RWPE2 (cell line): Measurements from ENCODE around the gene HYOU1.
A peak's percentile ranks its signal among the peaks of the same experiment; 100 is the strongest.
"Not testable (repeated sequence)": the region's sequence is repeated elsewhere in the genome, so short reads cannot be mapped to it uniquely, and the experiment has no call there.

Experiments
- ATAC-seq: fragments of 200-7000 bp; cut with Tn5 transposase; 3 replicates; pipeline ENCODE4 v1.9.1; 2021; ENCODE audit warnings: low read depth
- DNase-seq: peaks from one replicate; pipeline ENCODE4 v3.0.0-alpha.2; 2020; ENCODE audit warnings: low spot score
- H3K27ac ChIP-seq: fragments of 450-650 bp; 2 replicates; pipeline ENCODE4 v1.5.1; 2017; ENCODE audit warnings: mild to moderate bottlenecking; ENCODE audit not compliant: poor library complexity, severe bottlenecking
- H3K27me3 ChIP-seq: fragments of 250-450 bp; sonication (Bioruptor Pico); 2 replicates; pipeline ENCODE4 v1.5.1; 2021; ENCODE audit warnings: mild to moderate bottlenecking, moderate library complexity; ENCODE audit not compliant: insufficient read depth, poor library complexity, severe bottlenecking
- H3K36me3 ChIP-seq: fragments of 250-450 bp; sonication (Bioruptor Pico); 2 replicates; pipeline ENCODE4 v1.5.1; 2020; ENCODE audit warnings: low read depth, mild to moderate bottlenecking, moderate library complexity
- H3K4me1 ChIP-seq: fragments of 250-450 bp; sonication (Bioruptor Pico); 2 replicates; pipeline ENCODE4 v1.5.1; 2021; ENCODE audit warnings: mild to moderate bottlenecking, moderate library complexity; ENCODE audit not compliant: insufficient read depth, poor library complexity, severe bottlenecking
- H3K4me3 ChIP-seq: fragments of 250-450 bp; sonication (Bioruptor Pico); 2 replicates; pipeline ENCODE4 v1.5.1; 2021; ENCODE audit warnings: mild to moderate bottlenecking, moderate library complexity; ENCODE audit not compliant: severe bottlenecking
- H3K9me3 ChIP-seq: fragments of 250-450 bp; sonication (Bioruptor Pico); 2 replicates; pipeline ENCODE4 v1.5.1; 2021; ENCODE audit warnings: mild to moderate bottlenecking, moderate library complexity; ENCODE audit not compliant: severe bottlenecking
- TF ChIP-seq, protein P1 (sequence below): fragments of 450-650 bp; IDR thresholded peaks from one replicate; pipeline ENCODE4 v1.5.1; 2017; ENCODE audit warnings: mild to moderate bottlenecking, moderate library complexity; ENCODE audit not compliant: poor library complexity, severe bottlenecking

The HYOU1 gene

DNA sequence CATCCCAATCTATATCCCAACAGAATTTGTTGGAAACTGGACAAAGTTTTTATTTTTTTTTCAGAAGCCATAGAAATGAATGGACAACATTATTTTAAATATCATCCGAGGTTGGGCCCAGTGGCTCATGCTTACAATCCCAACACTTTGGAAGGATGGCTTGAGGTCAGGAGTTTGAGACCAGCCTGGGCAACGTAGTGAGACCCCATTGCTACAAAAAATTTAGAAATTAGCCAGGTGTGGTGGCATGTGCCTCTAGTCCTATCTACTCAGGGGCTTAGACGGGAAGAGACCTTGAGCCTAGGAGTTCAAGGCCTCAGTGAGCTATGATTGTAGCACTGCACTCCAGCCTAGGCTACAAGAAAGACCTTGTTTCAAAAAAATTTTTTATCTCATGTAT lies 22.2 kb downstream of the HYOU1 start:
- H3K27ac ChIP-seq = no peak overlapping the region
- peaks cover 2% of the 10 kb centered on the region for H3K4me1 ChIP-seq
- H3K27me3 ChIP-seq = no peaks in the 10 kb centered on the region
- no peaks in the 10 kb centered on the region for H3K9me3 ChIP-seq
- H3K4me3 ChIP-seq = no peak overlapping the region
- no peaks in the 10 kb centered on the region for H3K36me3 ChIP-seq
- ATAC-seq (no peak), DNase-seq (no peak)
- TF ChIP-seq, protein P1, sequence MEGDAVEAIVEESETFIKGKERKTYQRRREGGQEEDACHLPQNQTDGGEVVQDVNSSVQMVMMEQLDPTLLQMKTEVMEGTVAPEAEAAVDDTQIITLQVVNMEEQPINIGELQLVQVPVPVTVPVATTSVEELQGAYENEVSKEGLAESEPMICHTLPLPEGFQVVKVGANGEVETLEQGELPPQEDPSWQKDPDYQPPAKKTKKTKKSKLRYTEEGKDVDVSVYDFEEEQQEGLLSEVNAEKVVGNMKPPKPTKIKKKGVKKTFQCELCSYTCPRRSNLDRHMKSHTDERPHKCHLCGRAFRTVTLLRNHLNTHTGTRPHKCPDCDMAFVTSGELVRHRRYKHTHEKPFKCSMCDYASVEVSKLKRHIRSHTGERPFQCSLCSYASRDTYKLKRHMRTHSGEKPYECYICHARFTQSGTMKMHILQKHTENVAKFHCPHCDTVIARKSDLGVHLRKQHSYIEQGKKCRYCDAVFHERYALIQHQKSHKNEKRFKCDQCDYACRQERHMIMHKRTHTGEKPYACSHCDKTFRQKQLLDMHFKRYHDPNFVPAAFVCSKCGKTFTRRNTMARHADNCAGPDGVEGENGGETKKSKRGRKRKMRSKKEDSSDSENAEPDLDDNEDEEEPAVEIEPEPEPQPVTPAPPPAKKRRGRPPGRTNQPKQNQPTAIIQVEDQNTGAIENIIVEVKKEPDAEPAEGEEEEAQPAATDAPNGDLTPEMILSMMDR = no peak

DNA sequence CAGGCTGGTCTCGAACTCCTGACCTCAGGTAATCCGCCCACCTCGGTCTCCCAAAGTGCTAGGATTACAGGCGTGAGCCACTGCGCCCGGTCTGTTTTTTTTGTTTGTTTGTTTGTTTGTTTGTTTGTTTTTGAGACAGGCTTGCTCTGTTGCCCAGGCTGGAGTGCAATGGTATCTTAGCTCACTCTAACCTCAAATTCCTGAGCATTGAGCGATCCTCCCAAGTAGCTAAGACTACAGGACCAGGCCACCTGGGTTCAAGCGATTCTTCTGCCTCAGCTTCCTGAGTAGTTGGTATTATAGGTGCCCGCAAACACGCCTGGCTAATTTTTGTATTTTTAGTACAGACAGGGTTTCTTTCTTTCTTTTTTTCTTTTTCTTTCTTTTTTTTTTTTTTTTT lies 23.6 kb downstream of the HYOU1 start:
- H3K9me3 ChIP-seq, H3K4me1 ChIP-seq, H3K27ac ChIP-seq, H3K4me3 ChIP-seq, ATAC-seq, DNase-seq, H3K27me3 ChIP-seq, H3K36me3 ChIP-seq: not testable (repeated sequence)

DNA sequence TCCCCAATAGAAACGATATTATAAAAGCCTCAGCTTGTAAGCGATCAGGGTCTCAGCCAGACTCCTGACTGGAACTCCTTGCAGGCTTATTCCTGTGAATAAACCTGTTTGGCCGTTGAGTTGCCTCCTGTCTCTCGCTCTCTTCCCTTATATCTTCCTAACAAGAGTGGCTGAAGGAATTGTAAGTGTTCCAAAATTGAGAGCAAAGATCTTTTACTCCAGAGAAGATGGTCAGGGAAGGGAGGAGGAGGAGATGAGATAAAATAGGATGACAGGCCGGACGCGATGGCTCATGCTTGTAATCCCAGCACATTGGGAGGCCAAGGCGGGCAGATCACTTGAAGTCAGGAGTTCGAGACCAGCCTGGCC lies 25.1 kb downstream of the HYOU1 start:
- H3K4me3 ChIP-seq = no peak overlapping the region
- peaks cover 18% of the 10 kb centered on the region for H3K36me3 ChIP-seq
- DNase-seq = no peak
- TF ChIP-seq, protein P1 = no peak
- peaks cover 8% of the 10 kb centered on the region for H3K4me1 ChIP-seq
- no peak overlapping the region for H3K27ac ChIP-seq
- no peaks in the 10 kb centered on the region for H3K9me3 ChIP-seq
- no peaks in the 10 kb centered on the region for H3K27me3 ChIP-seq
- no peak for ATAC-seq

DNA sequence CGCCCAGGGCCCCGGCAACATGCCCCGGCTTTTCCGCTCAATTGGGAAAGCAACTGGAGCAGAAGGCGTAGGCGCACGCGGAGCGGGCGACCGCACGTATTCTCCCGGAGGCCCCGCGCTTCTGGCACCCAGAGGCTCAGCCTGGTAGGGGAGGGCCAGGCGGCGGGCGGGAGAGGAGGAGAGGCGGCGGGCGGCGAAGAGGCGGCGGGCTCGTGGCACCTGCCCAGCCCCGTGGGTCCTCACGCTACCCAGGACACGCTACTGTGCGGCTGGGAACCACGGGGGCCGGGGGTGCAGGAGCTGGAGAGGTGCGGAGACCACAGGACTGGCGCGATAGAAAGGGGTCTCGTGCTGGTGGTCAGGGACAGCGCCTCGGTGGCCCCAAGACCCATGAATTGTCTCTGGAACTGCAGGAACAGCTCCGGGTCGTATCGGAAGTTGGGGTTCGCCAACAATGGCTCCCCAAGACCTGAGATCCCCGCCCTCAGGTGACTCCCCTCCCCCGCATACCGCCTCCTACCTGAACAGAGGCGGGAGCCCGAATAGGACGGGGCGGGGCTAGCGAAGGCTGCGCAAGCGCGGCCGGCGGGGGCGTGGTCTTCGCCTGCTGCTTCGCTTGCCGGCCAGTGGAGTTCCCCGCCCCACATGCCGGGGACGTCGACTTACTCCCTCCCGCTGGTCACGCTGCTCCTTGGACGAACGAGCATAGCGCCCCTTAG lies 26.5 kb downstream of the HYOU1 start, which contains the start of gene SLC37A4:
TSS of gene SLC37A4 (minus strand) at position 549 of the 719 bp plus-strand sequence.
- ATAC-seq = peak; percentile 81
- Histone ChIP-seq H3K4me3 (peak within 1 kb of the TSS; percentile 82), H3K27me3 (no peaks in the 10 kb centered on the region), H3K4me1 (peaks cover 8% of the 10 kb centered on the region), H3K27ac (peak within 1 kb of the TSS; percentile 53), H3K9me3 (no peaks in the 10 kb centered on the region), H3K36me3 (peaks cover 19% of the 10 kb centered on the region)
- peak; percentile 98 for DNase-seq
- TF ChIP-seq, protein P1 = peak; percentile 96

DNA sequence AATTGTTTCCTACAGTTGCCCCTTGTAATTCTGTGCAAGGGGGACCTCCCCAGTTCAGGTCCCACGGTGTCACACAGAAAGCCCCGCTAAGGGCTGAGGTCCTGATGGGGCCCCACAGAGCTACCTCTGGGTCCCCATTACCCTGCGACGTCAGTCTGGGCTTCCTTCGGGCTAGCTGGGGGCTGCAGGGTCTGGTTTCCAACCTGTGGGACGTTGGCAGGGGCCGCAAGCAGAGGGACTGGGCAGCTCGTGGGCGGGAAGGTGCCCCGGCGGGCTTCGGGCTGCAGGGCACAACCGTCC lies 27.0 kb downstream of the HYOU1 start:
- TF ChIP-seq, protein P1 = no peak
- H3K36me3 ChIP-seq = peaks cover 24% of the 10 kb centered on the region
- ATAC-seq = no peak
- peak overlapping the region; percentile 53 for H3K27ac ChIP-seq
- no peak for DNase-seq
- H3K9me3 ChIP-seq = no peaks in the 10 kb centered on the region
- peak overlapping the region; percentile 82 for H3K4me3 ChIP-seq
- H3K27me3 ChIP-seq = no peaks in the 10 kb centered on the region
- H3K4me1 ChIP-seq = peaks cover 8% of the 10 kb centered on the region
